Stimulated activated CD4-positive, alpha-beta T cell treated with anti-CD3 and anti-CD28 coated beads, Interleukin-2, amount 100 ng/mL, for 4 hours (primary cell): ENCODE measurements around the gene B9D1.

Experiments used
- DNase-seq: peaks from one replicate; pipeline ENCODE4 v3.0.0-alpha.2; 2020; ENCODE audit warnings: low read depth

B9D1 gene

GRCh38 chr17:19337712-19338023 lies 24.9 kb downstream of the B9D1 start:
- DNase-seq, result no peak

- DNase-seq, result no peak
These were observed 25.4 kb downstream of the B9D1 start for GRCh38 chr17:19336938-19337711.

GRCh38 chr17:19335951-19336631 lies 26.4 kb downstream of the B9D1 start:
- no peak for DNase-seq

- DNase-seq, result no peak
These were observed 28.2 kb downstream of the B9D1 start for GRCh38 chr17:19334331-19334730.

- no peak for DNase-seq
These were observed 28.7 kb downstream of the B9D1 start for GRCh38 chr17:19333736-19334290.

- DNase-seq, result no peak
These were observed 29.4 kb downstream of the B9D1 start for GRCh38 chr17:19333132-19333440.

GRCh38 chr17:19332371-19333131 lies 30.0 kb downstream of the B9D1 start:
- DNase-seq, result no peak

GRCh38 chr17:19331543-19332245 lies 30.8 kb downstream of the B9D1 start:
- DNase-seq, result no peak

- DNase-seq, result no peak
These were observed 31.4 kb downstream of the B9D1 start for GRCh38 chr17:19331134-19331533.

- no peak for DNase-seq
These were observed 32.3 kb downstream of the B9D1 start for GRCh38 chr17:19330271-19330670.

- no peak for DNase-seq
These were observed 32.7 kb downstream of the B9D1 start for GRCh38 chr17:19329839-19330238.

- DNase-seq, result no peak
These were observed 33.4 kb downstream of the B9D1 start for GRCh38 chr17:19329136-19329535.

- no peak for DNase-seq
These were observed 34.0 kb downstream of the B9D1 start for GRCh38 chr17:19328441-19329061.

- DNase-seq, result no peak
These were observed 35.3 kb downstream of the B9D1 start for GRCh38 chr17:19327031-19327783.

GRCh38 chr17:19325542-19325941 lies 37.0 kb downstream of the B9D1 start:
- no peak for DNase-seq

GRCh38 chr17:19322861-19323260 lies 39.7 kb downstream of the B9D1 start:
- no peak for DNase-seq

GRCh38 chr17:19322129-19322505 lies 40.4 kb downstream of the B9D1 start:
- no peak for DNase-seq

GRCh38 chr17:19321481-19322128 lies 40.9 kb downstream of the B9D1 start:
- no peak for DNase-seq

- no peak for DNase-seq
These were observed 41.6 kb downstream of the B9D1 start for GRCh38 chr17:19320876-19321275.

- DNase-seq, result no peak
These were observed 42.6 kb downstream of the B9D1 start for GRCh38 chr17:19319771-19320505.
